Measurements from ENCODE around the gene ATIC. TPM values are rescaled to one million over a fixed set of nuclear protein-coding genes. Genes with fewer than 3 reads are reported as not detected.

ATIC gene
- total and polyA plus RNA-seq, 2 donors from 2014 or later = 75.9 to 101 TPM

DNA sequence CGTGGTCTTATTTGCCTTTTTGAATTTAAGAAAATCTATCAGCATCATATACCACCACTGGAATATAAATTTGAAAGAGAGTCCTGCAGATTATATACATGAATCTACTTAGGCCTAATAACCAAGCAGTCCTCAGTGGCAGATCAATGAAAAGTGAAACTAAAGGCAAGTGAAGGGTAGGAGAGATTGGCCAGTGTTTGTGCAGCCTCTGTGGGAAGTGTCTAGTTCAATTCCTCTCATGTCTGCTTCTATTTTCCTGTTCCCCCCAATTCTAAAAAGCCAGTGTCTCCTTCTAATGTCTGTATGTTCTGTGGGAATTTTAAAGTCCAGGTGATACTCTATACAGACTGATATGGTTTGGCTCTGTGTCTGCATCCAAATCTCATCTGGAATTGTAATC, 62.1 kb downstream of the ATIC start:
- H3K4me1 ChIP-seq (ENCODE audit: control insufficient read depth in 2 of 3, insufficient read depth in 2 of 3, low read depth in 1 of 3, low read length in 3 of 3) = no peaks in the 10 kb centered on the region
- DNase-seq = no peak
- H3K27me3 ChIP-seq (ENCODE audit: control insufficient read depth, insufficient read depth, low read length) = no peaks in the 10 kb centered on the region
- no peak for FAIRE-seq
- H3K4me3 ChIP-seq (ENCODE audit: low read length in 3 of 3) = no peak overlapping the region
- TF ChIP-seq, protein P1, sequence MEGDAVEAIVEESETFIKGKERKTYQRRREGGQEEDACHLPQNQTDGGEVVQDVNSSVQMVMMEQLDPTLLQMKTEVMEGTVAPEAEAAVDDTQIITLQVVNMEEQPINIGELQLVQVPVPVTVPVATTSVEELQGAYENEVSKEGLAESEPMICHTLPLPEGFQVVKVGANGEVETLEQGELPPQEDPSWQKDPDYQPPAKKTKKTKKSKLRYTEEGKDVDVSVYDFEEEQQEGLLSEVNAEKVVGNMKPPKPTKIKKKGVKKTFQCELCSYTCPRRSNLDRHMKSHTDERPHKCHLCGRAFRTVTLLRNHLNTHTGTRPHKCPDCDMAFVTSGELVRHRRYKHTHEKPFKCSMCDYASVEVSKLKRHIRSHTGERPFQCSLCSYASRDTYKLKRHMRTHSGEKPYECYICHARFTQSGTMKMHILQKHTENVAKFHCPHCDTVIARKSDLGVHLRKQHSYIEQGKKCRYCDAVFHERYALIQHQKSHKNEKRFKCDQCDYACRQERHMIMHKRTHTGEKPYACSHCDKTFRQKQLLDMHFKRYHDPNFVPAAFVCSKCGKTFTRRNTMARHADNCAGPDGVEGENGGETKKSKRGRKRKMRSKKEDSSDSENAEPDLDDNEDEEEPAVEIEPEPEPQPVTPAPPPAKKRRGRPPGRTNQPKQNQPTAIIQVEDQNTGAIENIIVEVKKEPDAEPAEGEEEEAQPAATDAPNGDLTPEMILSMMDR (IDR thresholded peaks at IDR 0.05; ENCODE audit: borderline replicate concordance, extremely low read depth, insufficient read depth) = no peak
- peaks cover 3 to 14% (median 3%) of the 10 kb centered on the region in 3 donors for H3K36me3 ChIP-seq (ENCODE audit: control insufficient read depth in 2 of 3, insufficient read depth in 3 of 3, low read length in 3 of 3)
- intact Hi-C loops (cut with DNase I) = no loop called here
- H3K27ac ChIP-seq (ENCODE audit: low read depth in 2 of 2, low read length in 2 of 2) = no peak overlapping the region
- H3K9me3 ChIP-seq (ENCODE audit: control insufficient read depth in 2 of 3, insufficient read depth in 1 of 3, low read length in 3 of 3) = no peaks in the 10 kb centered on the region
- H3K9ac ChIP-seq (ENCODE audit: low read length in 3 of 3) = no peak overlapping the region

GRCh38 chr2:215374642-215375466, 63.0 kb downstream of the ATIC start:
- Histone ChIP-seq H3K27me3 (ENCODE audit: control insufficient read depth, insufficient read depth, low read length) (no peaks in the 10 kb centered on the region), H3K9me3 (ENCODE audit: control insufficient read depth in 2 of 3, insufficient read depth in 1 of 3, low read length in 3 of 3) (no peaks in the 10 kb centered on the region), H3K4me1 (ENCODE audit: control insufficient read depth in 2 of 3, insufficient read depth in 2 of 3, low read depth in 1 of 3, low read length in 3 of 3) (no peaks in the 10 kb centered on the region), H3K9ac (ENCODE audit: low read length in 3 of 3) (no peak overlapping the region), H3K36me3 (ENCODE audit: control insufficient read depth in 2 of 3, insufficient read depth in 3 of 3, low read length in 3 of 3) (peaks cover 3 to 14% (median 3%) of the 10 kb centered on the region in 3 donors), H3K4me3 (ENCODE audit: low read length in 3 of 3) (no peak overlapping the region), H3K27ac (ENCODE audit: low read depth in 2 of 2, low read length in 2 of 2) (no peak overlapping the region)
- intact Hi-C loops (cut with DNase I) = no loop called here
- FAIRE-seq (no peak), DNase-seq (no peak)
- TF ChIP-seq, protein P1 (IDR thresholded peaks at IDR 0.05; ENCODE audit: borderline replicate concordance, extremely low read depth, insufficient read depth) = no peak

DNA sequence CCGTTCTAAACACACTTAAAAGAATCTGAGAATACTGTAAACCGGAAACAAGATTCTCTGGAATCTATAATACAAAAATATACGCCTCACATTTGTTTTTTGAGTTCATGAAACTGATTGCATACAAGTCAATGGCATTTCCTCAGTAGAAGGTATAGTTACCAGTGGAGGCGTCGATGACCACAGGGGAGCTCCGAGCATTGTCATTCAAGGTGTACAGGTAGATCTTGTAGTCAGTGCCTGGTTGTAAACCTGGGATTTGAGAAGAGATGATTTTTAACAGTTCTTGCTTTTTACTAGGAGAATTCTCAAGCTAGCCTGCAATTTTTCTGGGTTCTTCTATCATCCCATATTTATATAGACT, 63.6 kb downstream of the ATIC start:
- H3K36me3 ChIP-seq (ENCODE audit: control insufficient read depth in 2 of 3, insufficient read depth in 3 of 3, low read length in 3 of 3) = peaks cover 3 to 14% (median 3%) of the 10 kb centered on the region in 3 donors
- intact Hi-C loops (cut with DNase I) = no loop called here

More for the DNA sequence above, 63.6 kb downstream of the ATIC start:
- Histone ChIP-seq H3K4me3 (ENCODE audit: low read length in 3 of 3) (no peak overlapping the region), H3K4me1 (ENCODE audit: control insufficient read depth in 2 of 3, insufficient read depth in 2 of 3, low read depth in 1 of 3, low read length in 3 of 3) (no peaks in the 10 kb centered on the region), H3K9me3 (ENCODE audit: control insufficient read depth in 2 of 3, insufficient read depth in 1 of 3, low read length in 3 of 3) (no peaks in the 10 kb centered on the region), H3K27me3 (ENCODE audit: control insufficient read depth, insufficient read depth, low read length) (no peaks in the 10 kb centered on the region), H3K27ac (ENCODE audit: low read depth in 2 of 2, low read length in 2 of 2) (no peak overlapping the region), H3K9ac (ENCODE audit: low read length in 3 of 3) (no peak overlapping the region)
- TF ChIP-seq, protein P1 (IDR thresholded peaks at IDR 0.05; ENCODE audit: borderline replicate concordance, extremely low read depth, insufficient read depth) = no peak
- FAIRE-seq (no peak), DNase-seq (no peak)

Measured in kidney (tissue), 14 donors.